NCI-H2196 treated with DMSO at 0.1 percent for 48 hours (cell line): Measurements from ENCODE around the gene SERPINB10.
A peak's percentile ranks its signal among the peaks of the same experiment; 100 is the strongest.
"Not testable (repeated sequence)": the region's sequence is repeated elsewhere in the genome, so short reads cannot be mapped to it uniquely, and the experiment has no call there.

Source experiments
- DNase-seq: peaks from one replicate; lab custom pipeline; 2025; ENCODE audit not compliant: unreplicated experiment; lab: John Stamatoyannopoulos, UW

SERPINB10 gene

GRCh38 chr18:63890950-63891304 lies 16.8 kb upstream of the SERPINB10 start:
- DNase-seq: no peak

- DNase-seq: no peak
These were observed 15.2 kb upstream of the SERPINB10 start for GRCh38 chr18:63892566-63892965.

- no peak for DNase-seq
These were observed 13.5 kb upstream of the SERPINB10 start for GRCh38 chr18:63894106-63894772.

- no peak for DNase-seq
These were observed 12.6 kb upstream of the SERPINB10 start for GRCh38 chr18:63895190-63895589.

GRCh38 chr18:63897072-63897471 lies 10.7 kb upstream of the SERPINB10 start:
- DNase-seq: no peak

GRCh38 chr18:63899206-63899605 lies 8.6 kb upstream of the SERPINB10 start:
- no peak for DNase-seq

- no peak for DNase-seq
These were observed 3.7 kb upstream of the SERPINB10 start for GRCh38 chr18:63903851-63904570.

GRCh38 chr18:63904694-63905093 lies 3.1 kb upstream of the SERPINB10 start:
- no peak for DNase-seq

- DNase-seq: no peak
These were observed 2.4 kb upstream of the SERPINB10 start for GRCh38 chr18:63905361-63905760.

- DNase-seq: no peak
These were observed 1.7 kb upstream of the SERPINB10 start for GRCh38 chr18:63906056-63906455.

GRCh38 chr18:63908858-63909257 lies 1.1 kb downstream of the SERPINB10 start:
- no peak for DNase-seq

- DNase-seq: no peak
These were observed 2.1 kb downstream of the SERPINB10 start for GRCh38 chr18:63909870-63910269.

- no peak for DNase-seq
These were observed 10.1 kb downstream of the SERPINB10 start for GRCh38 chr18:63917817-63918216.

- DNase-seq: no peak
These were observed 14.3 kb downstream of the SERPINB10 start for GRCh38 chr18:63922049-63922448.

- DNase-seq: no peak
These were observed 16.8 kb downstream of the SERPINB10 start for GRCh38 chr18:63924551-63924950.

GRCh38 chr18:63928331-63928730 lies 20.6 kb downstream of the SERPINB10 start:
- no peak for DNase-seq

- not testable (repeated sequence) for DNase-seq
These were observed 21.6 kb downstream of the SERPINB10 start for GRCh38 chr18:63929369-63929768.

- no peak for DNase-seq
These were observed 23.1 kb downstream of the SERPINB10 start for GRCh38 chr18:63930773-63931354.

GRCh38 chr18:63936156-63936931 lies 28.6 kb downstream of the SERPINB10 start:
- peak; percentile 76 for DNase-seq

- DNase-seq: no peak
These were observed 29.2 kb downstream of the SERPINB10 start for GRCh38 chr18:63936932-63937393.

GRCh38 chr18:63940008-63940407 lies 32.2 kb downstream of the SERPINB10 start:
- DNase-seq: no peak
